ENCODE results near the gene RPRD1A.
"Not testable (repeated sequence)": the region's sequence is repeated elsewhere in the genome, so short reads cannot be mapped to it uniquely, and the experiment has no call there.

The RPRD1A gene

DNA sequence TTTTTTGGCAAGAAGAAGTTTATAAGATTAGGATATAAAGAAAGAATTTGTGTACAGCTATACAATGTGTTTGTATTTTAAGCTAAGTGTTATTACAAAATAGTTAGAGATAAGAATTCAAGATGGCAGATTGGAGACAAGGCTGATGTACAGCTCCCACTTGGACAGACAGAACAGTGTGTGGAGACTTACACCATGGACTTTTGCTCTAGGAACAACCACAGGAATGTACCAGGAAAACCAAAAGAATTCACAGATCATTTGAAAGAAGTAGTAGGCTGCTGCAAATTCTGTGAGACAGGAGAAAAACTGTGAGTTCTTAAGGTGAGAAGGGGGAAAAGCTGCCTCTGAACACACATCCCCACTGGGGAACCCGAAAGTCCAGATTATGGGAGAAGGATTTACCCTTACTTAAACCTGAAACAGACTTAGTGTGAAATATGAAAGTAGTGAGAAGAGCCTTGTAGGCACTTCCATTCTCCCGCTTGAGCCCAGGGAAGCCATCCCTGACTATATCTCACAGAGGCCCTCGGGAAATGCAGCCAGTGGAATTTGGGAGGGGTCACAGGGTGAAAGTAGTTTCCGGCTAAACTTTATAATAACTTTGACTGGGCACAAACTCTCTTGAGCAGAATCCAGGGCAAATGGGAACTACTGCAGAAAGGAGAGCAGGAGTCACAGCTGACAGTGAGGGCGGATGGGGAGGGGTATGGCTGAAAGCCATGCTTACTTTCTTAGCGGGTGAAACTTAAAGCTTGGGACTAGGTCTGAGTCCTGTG is 11.6 kb upstream of the RPRD1A start:
- no peak for DNase-seq (ENCODE audit: low spot score)

DNA sequence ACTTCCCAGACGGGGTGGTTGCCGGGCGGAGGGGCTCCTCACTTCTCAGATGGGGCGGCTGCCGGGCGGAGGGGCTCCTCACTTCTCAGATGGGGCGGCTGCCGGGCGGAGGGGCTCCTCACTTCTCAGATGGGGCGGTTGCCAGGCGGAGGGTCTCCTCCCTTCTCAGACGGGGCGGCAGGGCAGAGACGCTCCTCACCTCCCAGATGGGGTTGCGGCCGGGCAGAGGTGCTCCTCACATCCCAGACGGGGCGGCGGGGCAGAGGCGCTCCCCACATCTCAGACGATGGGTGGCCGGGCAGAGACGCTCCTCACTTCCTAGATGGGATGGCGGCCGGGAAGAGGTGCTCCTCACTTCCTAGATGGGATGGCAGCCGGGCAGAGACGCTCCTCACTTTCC is 10.4 kb upstream of the RPRD1A start:
- not testable (repeated sequence) for DNase-seq (ENCODE audit: low spot score)

DNA sequence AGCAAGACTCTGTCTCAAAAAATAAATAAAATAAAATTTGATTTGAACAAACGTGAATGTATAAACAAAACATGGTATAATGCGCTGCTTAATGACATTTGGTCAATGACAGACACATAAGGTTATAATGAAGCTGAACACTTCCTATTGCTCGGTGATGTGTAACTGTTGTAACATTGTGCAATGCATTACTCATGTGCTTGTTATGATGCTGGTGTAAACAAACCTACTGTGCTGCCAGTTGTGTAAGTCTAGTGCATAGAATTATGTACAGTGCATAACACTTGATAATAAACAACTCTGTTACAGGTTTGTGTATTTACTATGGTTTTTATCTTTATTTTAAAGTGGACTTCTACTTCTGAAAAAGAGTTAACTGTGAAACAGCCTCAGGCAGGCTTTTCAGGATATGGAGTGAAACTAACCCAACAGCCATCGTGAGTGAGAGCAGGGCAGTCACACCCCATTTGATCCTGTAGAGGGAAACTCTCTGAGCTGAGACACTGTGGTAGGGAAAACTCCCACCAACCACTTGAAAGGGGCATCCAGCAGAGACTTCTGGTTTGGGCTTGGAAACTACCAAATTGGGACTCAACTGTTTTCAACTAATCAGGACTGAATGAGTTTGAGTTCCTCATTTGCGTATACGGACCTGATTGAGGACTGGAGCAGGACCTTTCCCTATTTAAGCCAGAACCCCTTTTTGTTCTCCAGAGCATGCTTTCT is 8.7 kb upstream of the RPRD1A start:
- peak; percentile 32 for DNase-seq (ENCODE audit: low spot score)

DNA sequence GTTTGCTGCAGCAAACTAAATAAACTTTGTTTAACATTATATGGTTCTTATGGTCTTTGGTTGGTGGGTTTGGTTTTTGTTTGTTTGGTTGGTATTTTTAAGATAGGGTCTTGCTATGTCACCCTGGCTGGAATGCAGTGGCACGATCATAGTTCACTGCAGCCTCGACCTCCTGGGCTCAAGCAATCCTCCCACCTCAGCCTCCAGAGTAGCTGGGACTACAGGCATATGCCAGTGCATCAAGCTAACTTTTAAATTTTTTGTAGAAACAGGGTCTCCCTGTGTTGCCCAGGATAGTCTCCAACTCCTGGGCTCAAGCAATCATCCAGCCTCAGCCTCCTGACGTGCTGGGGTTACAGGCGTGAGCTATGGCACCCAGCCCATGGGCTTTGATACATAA is 7.1 kb upstream of the RPRD1A start:
- DNase-seq (ENCODE audit: low spot score) = no peak

DNA sequence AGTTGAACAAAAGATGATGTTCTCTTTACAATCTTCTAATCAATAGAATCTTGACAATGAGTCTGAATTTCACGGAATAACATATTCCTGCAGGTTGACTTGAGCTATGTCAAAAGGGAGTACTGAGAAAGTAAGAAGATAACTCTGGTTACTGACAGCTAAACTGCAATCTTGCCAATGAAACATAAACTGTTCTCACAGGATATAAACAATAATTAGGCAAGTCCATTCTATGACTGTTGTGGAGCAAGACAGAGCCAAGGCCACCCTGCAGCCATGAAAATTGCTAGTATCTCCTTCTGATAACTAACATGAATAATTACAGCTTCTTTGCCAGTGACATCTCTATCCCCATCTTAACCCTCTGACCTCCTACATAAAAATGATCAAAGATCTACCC is 6.3 kb upstream of the RPRD1A start:
- no peak for DNase-seq (ENCODE audit: low spot score)

DNA sequence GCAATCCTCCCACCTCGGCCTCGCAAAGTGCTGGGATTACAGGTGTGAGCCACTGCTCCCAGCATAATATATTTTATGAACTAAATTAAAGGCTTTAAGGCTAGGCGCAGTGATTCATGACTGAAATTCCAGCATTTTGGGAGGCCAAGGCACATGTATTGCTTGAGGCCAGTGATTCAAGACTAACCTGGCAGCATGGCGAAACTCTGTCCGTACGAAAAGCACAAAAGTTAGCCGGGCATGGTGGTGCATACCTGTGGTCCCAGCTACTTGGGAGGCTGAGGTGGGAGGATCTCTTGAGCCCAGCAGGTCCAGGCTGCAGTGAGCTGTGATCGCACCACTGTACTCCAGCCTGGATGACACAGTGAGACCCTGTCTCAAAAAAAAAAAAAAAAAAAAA is 5.0 kb upstream of the RPRD1A start:
- not testable (repeated sequence) for DNase-seq (ENCODE audit: low spot score)

DNA sequence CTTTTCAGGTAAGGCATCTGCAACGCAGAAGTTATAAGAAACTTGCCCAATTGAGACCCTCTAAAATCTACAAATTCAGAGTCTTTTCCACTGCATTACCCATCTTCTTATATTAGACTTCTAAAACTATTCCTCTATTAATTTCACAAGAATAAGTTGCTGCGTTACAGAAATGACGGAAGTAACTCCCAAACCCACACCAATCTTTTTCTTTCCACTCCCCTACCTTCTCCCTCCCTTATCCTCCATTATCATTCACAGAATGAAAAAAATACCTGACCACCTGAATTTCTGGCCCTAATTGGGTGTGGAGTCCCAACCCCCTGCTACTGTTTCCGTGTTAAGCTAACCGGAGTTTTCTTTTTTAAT is 689 bp downstream of the RPRD1A start:
- DNase-seq (ENCODE audit: low spot score) = no peak

DNA sequence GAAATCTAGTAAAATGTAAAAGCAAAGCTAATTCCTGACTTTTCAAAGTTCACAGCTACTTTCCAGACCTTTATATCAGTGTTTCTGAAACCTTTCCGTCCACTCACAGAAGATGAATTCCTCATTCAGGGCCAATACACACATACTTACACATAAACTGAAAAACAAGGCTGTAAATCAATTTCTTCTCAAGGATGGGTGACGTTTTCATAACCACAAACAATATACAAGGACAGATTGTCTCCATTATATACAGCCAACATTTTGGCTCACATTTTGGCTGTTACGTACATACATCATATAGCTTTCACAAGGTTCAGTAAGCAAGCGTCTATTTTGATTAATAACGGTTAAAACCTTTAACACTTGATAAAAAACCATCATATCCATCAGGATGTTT is 1.4 kb downstream of the RPRD1A start:
- no peak for DNase-seq (ENCODE audit: low spot score)

DNA sequence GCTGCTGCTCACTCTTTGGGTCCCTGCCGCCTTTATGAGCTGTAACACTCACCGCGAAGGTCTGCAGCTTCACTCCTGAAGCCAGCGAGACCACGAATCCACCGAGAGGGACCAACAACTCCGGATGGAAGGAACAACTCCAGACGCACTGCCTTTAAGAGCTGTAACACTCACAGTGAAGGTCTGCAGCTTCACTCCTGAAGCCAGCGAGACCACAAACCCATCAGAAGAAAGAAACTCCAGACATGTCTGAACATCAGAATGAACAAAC is 2.6 kb downstream of the RPRD1A start:
- DNase-seq (ENCODE audit: low spot score) = not testable (repeated sequence)

DNA sequence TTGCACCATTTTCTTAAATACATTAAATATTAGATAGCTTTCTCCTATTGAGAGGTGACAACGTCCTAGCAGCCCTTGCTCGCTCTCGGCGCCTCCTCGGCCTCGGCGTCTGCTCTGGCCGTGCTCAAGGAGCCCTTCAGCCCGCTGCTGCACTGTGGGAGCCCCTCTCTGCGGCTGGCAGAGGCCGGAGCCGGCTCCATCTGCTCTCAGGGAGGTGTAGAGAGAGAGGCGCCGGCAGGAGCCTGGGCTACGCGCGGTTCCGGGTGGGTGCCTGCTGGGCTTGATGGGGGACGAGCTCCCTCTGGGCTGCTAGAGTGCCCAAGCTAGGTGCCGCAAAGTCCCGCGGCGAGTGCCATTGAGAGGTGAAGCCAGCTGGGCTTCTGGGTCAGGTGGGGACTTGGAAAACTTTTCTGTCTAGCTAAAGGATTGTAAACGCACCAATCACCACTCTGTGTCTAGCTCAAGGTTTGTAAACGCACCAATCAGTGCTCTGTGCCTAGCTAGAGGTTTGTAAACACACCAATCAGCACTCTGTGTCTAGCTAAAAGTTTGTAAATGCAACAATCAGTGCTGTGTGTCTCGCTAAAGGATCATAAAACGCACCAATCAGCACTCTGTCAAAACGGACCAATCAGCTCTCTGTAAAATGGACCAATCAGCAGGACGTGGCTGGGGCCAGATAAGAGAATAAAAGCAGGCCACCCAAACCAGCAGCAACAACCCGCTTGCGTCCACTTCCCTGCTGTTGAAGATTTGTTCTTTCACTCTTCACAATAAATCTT is 3.1 kb downstream of the RPRD1A start:
- DNase-seq (ENCODE audit: low spot score) = no peak

DNA sequence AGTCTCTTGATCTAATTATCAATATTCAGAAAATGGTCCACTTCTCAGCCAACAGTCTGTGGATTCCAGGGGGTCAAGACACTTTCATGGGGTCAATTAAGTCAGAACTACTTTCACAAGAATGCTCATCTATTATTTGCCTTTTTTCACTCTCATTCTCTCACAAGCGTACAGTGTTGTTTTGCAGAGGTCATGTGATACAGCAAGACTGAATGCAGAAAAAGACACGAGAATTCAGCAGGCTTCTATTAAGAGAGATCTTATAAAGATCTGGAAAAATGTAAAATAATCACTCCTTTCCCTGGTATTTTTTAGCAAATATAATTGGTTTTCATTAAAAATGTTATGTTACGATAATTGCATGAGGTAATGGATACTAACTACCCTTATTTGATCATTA is 8.7 kb downstream of the RPRD1A start:
- no peak for DNase-seq (ENCODE audit: low spot score)

DNA sequence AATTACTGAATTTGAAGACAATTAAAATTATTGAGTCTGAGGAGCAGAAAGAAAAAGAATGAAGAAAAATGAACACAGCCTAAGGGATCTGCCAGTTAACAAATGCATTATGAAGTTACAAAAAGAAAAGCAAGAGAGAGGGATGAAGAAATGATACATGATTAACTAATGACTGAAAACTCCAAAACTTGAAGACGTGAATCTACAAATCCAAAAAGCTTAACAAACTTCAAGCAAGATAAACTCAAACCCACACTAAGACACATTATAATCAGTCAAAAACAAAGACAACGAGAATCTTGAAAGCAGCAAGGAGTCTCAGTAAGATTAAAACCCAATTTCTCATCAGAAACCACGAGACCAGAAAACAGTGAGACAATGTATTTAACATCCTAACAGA is 15.6 kb downstream of the RPRD1A start:
- DNase-seq (ENCODE audit: low spot score) = no peak

DNA sequence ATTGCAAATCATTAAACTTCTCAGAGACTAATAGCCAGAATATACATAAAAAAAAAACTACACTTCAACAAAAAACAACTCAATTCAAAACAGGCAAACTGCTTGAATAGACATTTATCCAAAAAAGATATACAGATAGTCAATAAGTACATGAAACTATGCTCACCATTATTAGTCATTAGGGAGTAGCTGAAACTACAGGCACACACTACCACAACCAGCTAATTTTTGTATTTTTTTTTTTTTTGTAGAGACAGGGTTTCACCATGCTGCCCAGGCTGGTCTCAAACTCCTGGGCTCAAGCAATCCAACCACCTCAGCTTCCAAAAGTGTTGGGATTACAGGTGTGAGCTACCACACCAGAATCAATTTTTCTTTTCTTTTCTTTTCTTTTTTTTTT is 16.9 kb downstream of the RPRD1A start:
- no peak for DNase-seq (ENCODE audit: low spot score)

DNA sequence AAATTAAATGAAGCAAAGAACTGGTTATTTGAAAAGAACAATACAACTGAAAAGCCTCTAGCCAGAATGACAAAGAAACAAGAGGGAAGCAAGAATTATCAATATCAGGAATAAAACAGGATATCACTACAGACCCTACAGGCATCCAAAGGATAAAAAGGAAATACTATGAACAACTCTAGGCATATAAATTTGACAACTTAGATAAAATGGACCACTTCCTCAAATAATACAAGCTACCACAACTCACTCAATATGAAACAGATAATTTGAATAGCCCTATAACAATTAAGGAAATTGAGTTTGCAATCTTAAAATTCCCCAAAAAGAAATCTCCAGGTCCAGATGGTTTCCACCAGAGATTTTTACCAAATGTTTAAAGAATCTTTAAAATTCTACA is 19.8 kb downstream of the RPRD1A start:
- no peak for DNase-seq (ENCODE audit: low spot score)

DNA sequence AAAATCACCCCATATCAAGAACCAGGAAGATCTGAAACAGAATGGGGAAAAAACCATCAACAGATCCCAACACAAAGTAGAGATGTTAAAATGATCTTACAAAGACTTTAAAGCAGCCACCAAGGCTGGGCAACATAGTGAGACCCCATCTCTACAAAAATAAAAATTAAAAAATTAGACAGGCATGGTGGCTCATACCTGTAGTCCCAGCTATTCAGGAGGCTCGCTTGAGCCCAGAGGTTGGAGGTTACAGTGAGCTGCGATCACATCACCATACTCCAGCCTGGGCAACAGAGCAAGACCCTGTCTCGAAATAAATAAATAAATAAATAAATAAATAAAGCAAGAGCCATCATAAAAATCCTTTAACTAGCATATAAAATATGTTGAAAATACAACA is 20.5 kb downstream of the RPRD1A start:
- DNase-seq (ENCODE audit: low spot score) = no peak

DNA sequence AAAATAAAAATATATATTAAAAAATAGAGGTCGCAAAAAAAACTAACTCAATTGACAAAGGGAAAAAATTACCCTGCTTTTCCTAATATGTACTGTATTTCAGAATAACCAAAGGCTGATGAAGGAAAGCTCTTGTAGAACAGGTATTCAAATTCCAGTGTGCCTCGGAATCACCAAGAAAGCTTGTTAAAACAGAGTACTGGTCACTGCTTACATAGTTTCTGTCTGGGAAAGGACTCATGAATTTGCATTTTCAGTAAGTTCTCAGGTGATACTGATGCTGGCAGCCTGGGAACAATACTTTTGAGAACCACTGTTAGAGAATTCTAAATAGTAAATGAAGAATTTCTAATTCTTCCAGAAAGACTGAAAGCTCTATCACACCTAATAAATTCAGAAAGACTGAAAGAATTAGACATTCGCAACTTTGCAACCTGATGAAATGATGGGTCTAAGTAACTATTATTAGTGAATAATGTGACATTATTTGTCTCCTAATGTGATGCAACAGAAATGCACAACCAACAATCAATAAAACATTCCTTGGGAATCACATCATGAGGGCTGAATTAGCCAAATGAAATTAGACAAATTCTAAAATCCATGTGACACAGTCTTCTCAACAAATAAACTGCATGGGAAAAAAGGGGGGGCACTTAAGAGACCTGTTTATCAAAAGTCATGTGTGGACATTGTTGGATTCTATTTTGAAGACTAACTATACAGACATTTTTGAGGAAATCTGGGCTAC is 21.9 kb downstream of the RPRD1A start:
- DNase-seq (ENCODE audit: low spot score) = no peak

DNA sequence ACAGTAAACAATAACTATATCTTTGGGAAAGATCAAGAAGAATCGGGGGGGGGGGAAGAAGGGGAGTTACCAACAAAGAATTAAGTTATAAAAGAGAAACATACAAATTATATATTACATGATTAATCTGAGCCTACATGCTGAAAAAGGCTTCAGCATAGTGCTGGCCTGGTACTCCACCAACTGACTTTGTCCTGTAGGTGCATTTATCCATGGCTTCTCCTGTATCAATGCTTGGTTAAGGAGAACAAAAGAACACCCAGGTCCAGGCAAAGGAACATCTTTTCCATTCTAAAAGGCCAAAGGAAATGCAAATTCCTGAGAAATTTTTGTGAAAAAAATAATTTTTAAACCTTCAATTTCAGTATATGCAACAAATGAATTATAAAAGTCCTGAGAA is 24.2 kb downstream of the RPRD1A start:
- DNase-seq (ENCODE audit: low spot score) = no peak

DNA sequence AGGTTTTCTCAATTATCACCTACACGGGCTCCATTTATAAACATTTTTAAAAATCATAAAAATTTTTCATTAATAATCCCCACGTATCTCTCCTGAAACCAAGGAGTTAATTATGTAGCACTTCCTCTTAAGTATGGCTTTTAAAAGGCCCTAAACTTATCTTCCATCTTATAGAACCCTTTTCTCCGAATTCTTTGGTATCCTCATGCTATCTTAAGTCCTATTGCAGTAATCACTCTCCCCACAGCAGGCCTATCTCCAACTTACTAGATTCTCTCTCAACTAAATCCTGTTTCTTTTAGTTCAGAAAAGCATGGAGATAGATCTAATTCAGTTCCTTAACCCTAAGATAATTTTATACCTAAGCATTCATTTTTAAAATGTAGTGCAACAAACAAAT is 26.2 kb downstream of the RPRD1A start:
- no peak for DNase-seq (ENCODE audit: low spot score)

DNA sequence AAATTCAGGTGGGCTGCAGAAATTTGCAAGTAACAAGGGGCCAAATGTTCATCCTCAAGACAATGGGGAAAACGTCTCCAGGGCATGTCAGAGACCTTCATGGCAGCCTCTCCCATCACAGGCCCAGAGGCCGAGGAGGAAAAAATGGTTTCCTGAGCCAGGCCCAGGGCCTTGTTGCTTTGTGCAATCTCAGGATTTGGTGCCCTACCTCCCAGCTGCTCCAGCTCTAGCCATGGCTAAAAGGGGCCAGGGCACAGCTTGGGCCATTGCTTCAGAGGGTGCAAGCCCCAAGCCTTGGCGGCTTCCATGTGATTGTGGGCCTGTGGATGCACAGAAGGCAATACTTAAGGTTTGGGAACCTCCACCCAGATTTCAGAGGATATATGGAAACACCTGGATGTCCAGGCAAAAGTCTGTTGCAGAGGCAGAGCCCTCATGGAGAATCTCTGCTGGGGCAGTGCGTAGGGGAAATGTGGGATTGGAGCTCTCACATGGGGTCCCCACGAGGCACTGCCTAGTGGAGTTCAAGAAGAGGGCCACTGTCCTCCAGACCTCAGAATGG is 29.2 kb downstream of the RPRD1A start:
- no peak for DNase-seq (ENCODE audit: low spot score)

DNA sequence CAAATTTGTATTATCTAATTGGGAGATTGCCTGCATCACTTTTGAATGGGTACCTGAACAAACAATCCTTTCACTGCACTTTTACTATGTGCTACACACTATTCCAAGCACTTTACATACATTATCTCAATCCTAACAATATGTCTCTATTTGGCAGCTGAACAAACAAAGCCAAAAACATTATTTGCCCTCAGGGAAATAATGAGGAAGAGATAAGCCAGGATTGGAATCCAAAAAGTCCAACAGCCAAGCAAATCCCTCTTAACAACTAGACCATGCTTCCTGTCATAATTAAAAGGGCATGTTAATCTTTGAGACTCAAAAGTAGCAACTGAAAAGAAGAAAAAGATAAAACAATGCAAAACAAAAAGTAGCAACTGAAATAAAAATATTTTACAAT is 32.1 kb downstream of the RPRD1A start:
- DNase-seq (ENCODE audit: low spot score) = no peak

DNA sequence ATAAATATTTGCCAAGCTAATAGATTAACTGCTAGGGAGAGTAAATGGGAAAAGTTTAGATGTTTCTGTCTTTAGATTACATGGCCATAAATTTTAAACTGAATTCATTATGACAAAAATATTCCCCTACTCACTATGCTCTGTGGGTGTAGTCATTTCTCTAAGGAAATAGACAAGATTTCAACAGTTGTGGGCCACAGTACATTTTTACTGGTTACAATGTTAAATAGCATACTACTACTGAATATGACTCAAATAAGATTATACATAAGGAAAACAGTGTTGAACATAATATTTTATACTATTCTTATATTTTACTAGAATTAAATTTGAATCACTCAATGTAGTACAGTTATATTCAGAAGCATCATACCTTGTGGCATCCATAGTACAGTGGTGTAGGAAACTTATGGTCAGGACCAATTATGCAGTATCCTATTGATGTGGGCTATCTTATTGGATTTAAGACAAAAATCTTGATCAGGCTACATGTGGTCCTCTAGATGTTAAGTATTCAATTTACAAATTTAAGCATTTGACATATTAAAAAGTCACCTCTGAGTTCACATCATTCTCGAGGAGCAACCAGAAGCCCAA is 33.0 kb downstream of the RPRD1A start:
- DNase-seq (ENCODE audit: low spot score) = no peak

DNA sequence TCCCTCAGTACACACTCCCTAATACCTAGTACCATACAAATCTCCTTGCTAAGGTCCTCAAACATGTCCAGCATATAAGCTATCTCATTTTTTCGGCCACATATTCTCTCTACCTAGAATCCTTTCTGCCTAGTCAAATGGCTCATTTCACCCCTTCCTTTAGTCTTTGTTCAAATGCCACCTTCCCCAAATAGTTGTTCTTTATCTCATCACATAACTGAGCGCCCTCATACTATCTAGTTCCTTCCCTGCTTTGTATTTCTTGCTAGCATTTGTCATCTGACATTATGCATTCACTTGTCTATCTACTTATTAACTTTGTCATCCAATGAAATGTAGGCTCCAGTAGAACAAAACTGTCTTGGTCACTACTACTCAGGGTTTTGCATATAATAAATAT is 35.5 kb downstream of the RPRD1A start:
- no peak for DNase-seq (ENCODE audit: low spot score)

Measured in HuH-7.5 (cell line).